ENCODE data around the gene SESTD1.
"Not testable (repeated sequence)": the region's sequence is repeated elsewhere in the genome, so short reads cannot be mapped to it uniquely, and the experiment has no call there.

The SESTD1 gene

DNA sequence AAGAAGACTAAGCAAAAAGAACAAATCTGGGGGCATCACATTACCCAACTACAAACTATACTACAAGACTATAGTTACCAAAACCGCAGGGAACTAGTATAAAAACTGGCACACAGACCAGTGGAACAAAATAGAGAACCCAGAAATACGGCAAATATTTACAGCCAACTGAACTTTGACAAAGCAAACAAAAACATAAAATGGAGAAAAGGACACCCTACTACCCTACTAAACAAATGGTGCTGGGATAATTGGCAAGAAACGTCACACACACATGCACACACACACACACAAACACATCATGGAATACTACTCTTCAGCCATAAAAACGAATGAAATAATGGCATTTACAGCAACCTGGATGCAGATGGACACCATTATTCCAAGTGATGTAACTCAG is 53.3 kb downstream of the SESTD1 start:
- H3K14ac ChIP-seq (ENCODE audit: low read length in 2 of 2) = no peak overlapping the region
- no peak overlapping the region for H2BK5ac ChIP-seq (ENCODE audit: low read depth, low read length, poor library complexity, severe bottlenecking)
- no peak overlapping the region for H3K4ac ChIP-seq (ENCODE audit: low read depth in 1 of 2, low read length in 2 of 2)
- no peak overlapping the region for H2AK5ac ChIP-seq (ENCODE audit: low read length, severe bottlenecking)
- no peak overlapping the region for H3K23ac ChIP-seq (ENCODE audit: low read length in 2 of 2)
- H2BK15ac ChIP-seq (ENCODE audit: low read depth, poor library complexity, severe bottlenecking) = no peak overlapping the region
- H4K8ac ChIP-seq (ENCODE audit: low read length) = no peak overlapping the region
- H4K91ac ChIP-seq (ENCODE audit: low read length) = no peak overlapping the region
- H3K9ac ChIP-seq (ENCODE audit: low read length) = no peak overlapping the region
- H3K79me1 ChIP-seq (replicated peaks; ENCODE audit: low read length, poor library complexity, severe bottlenecking) = peaks cover 15% of the 10 kb centered on the region
- DNase-seq = no peak
- no peak overlapping the region for H2BK12ac ChIP-seq (ENCODE audit: low read length in 2 of 2)
- 88% methylated on average over 4 of the region's 4 CpGs for WGBS
- H3K4me2 ChIP-seq (ENCODE audit: low read length, poor library complexity, severe bottlenecking) = no peak overlapping the region
- no peaks in the 10 kb centered on the region for H3K9me3 ChIP-seq (ENCODE audit: control insufficient read depth, low read length)
- no peak overlapping the region for H2BK120ac ChIP-seq (ENCODE audit: low read depth, low read length)
- H3K27ac ChIP-seq (ENCODE audit: low read length, poor library complexity, severe bottlenecking) = no peak overlapping the region
- no peaks in the 10 kb centered on the region for H3K27me3 ChIP-seq (ENCODE audit: control insufficient read depth in 1 of 2, insufficient read depth in 1 of 2, low read length in 2 of 2)
- no peaks in the 10 kb centered on the region for H3K4me1 ChIP-seq (ENCODE audit: control insufficient read depth, insufficient read depth, low read depth, low read length)
- H3K4me3 ChIP-seq (ENCODE audit: insufficient read depth in 1 of 2, low read depth in 1 of 2, low read length in 2 of 2) = no peak overlapping the region
- no peaks in the 10 kb centered on the region for H3K36me3 ChIP-seq (ENCODE audit: control insufficient read depth in 1 of 2, insufficient read depth in 2 of 2, low read depth in 1 of 2, low read length in 2 of 2)
- no peak overlapping the region for H2AFZ ChIP-seq (ENCODE audit: low read depth, low read length)
- H3K18ac ChIP-seq (ENCODE audit: low read depth in 1 of 2, low read length in 2 of 2) = no peak overlapping the region

DNA sequence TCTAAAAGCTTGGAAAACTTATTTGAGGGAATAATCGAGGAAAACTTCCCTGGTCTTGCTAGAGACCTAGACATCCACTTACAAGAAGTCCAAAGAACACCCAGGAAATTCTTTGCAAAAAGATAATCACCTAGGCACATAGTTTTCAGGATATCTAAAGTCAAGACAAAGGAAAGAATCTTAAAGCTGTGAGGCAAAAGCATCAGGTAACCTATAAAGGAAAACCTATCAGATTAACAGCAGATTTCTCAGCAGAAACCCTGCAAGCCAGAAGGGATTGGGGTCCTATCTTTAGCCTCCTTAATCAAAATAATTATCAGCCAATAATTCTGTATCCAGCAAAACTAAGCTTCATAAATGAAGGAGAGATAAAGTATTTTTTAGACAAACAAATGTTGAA is 56.4 kb downstream of the SESTD1 start:
- H2BK12ac ChIP-seq (ENCODE audit: low read length in 2 of 2); H3K14ac ChIP-seq (ENCODE audit: low read length in 2 of 2); H2BK15ac ChIP-seq (ENCODE audit: low read depth, poor library complexity, severe bottlenecking); H4K8ac ChIP-seq (ENCODE audit: low read length); H2AK5ac ChIP-seq (ENCODE audit: low read length, severe bottlenecking); H3K18ac ChIP-seq (ENCODE audit: low read depth in 1 of 2, low read length in 2 of 2); H3K36me3 ChIP-seq (ENCODE audit: control insufficient read depth in 1 of 2, insufficient read depth in 2 of 2, low read depth in 1 of 2, low read length in 2 of 2); H3K23ac ChIP-seq (ENCODE audit: low read length in 2 of 2); H3K9ac ChIP-seq (ENCODE audit: low read length); H3K4me1 ChIP-seq (ENCODE audit: control insufficient read depth, insufficient read depth, low read depth, low read length); H3K4me2 ChIP-seq (ENCODE audit: low read length, poor library complexity, severe bottlenecking); H3K4ac ChIP-seq (ENCODE audit: low read depth in 1 of 2, low read length in 2 of 2); H3K9me3 ChIP-seq (ENCODE audit: control insufficient read depth, low read length); H2AFZ ChIP-seq (ENCODE audit: low read depth, low read length); H4K91ac ChIP-seq (ENCODE audit: low read length); H2BK5ac ChIP-seq (ENCODE audit: low read depth, low read length, poor library complexity, severe bottlenecking); H3K27ac ChIP-seq (ENCODE audit: low read length, poor library complexity, severe bottlenecking); DNase-seq; H2BK120ac ChIP-seq (ENCODE audit: low read depth, low read length); H3K4me3 ChIP-seq (ENCODE audit: insufficient read depth in 1 of 2, low read depth in 1 of 2, low read length in 2 of 2); H3K27me3 ChIP-seq (ENCODE audit: control insufficient read depth in 1 of 2, insufficient read depth in 1 of 2, low read length in 2 of 2): not testable (repeated sequence)
- no CpG with 5 or more reads among the region's 1 CpG for WGBS
- peaks cover 21% of the 10 kb centered on the region for H3K79me1 ChIP-seq (replicated peaks; ENCODE audit: low read length, poor library complexity, severe bottlenecking)

DNA sequence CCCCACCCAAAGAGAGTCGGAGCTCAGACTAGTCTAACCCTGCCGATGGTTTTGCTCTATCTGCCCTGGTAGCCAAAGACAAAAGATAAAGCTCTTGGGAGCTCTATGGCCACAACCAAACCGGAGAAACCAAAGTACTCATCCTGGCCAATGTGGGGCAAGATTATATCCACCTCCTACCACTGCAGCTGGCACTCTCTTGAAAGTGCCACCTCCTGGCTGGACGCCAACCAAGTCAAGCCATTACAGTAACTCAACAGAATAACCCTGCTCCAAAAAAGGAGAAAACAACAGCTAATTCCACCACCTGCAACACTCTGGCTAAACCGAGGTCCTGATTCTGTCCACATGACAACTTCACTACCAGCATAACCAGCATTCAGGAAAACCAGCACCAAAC is 57.6 kb downstream of the SESTD1 start:
- Histone ChIP-seq H3K4me2 (ENCODE audit: low read length, poor library complexity, severe bottlenecking) (no peak overlapping the region), H3K14ac (ENCODE audit: low read length in 2 of 2) (no peak overlapping the region), H2BK5ac (ENCODE audit: low read depth, low read length, poor library complexity, severe bottlenecking) (no peak overlapping the region), H2AFZ (ENCODE audit: low read depth, low read length) (no peak overlapping the region), H3K4me1 (ENCODE audit: control insufficient read depth, insufficient read depth, low read depth, low read length) (no peaks in the 10 kb centered on the region), H2BK12ac (ENCODE audit: low read length in 2 of 2) (no peak overlapping the region), H4K8ac (ENCODE audit: low read length) (no peak overlapping the region), H3K79me1 (replicated peaks; ENCODE audit: low read length, poor library complexity, severe bottlenecking) (peaks cover 17% of the 10 kb centered on the region), H3K27me3 (ENCODE audit: control insufficient read depth in 1 of 2, insufficient read depth in 1 of 2, low read length in 2 of 2) (no peaks in the 10 kb centered on the region), H3K9me3 (ENCODE audit: control insufficient read depth, low read length) (no peaks in the 10 kb centered on the region), H3K36me3 (ENCODE audit: control insufficient read depth in 1 of 2, insufficient read depth in 2 of 2, low read depth in 1 of 2, low read length in 2 of 2) (no peaks in the 10 kb centered on the region), H3K4me3 (ENCODE audit: insufficient read depth in 1 of 2, low read depth in 1 of 2, low read length in 2 of 2) (no peak overlapping the region), H3K4ac (ENCODE audit: low read depth in 1 of 2, low read length in 2 of 2) (no peak overlapping the region), H2AK5ac (ENCODE audit: low read length, severe bottlenecking) (no peak overlapping the region), H3K27ac (ENCODE audit: low read length, poor library complexity, severe bottlenecking) (no peak overlapping the region), H2BK120ac (ENCODE audit: low read depth, low read length) (no peak overlapping the region), H2BK15ac (ENCODE audit: low read depth, poor library complexity, severe bottlenecking) (no peak overlapping the region), H3K23ac (ENCODE audit: low read length in 2 of 2) (no peak overlapping the region), H4K91ac (ENCODE audit: low read length) (no peak overlapping the region), H3K18ac (ENCODE audit: low read depth in 1 of 2, low read length in 2 of 2) (no peak overlapping the region), H3K9ac (ENCODE audit: low read length) (no peak overlapping the region)
- no peak for DNase-seq
- 93% methylated on average over 5 of the region's 5 CpGs for WGBS

DNA sequence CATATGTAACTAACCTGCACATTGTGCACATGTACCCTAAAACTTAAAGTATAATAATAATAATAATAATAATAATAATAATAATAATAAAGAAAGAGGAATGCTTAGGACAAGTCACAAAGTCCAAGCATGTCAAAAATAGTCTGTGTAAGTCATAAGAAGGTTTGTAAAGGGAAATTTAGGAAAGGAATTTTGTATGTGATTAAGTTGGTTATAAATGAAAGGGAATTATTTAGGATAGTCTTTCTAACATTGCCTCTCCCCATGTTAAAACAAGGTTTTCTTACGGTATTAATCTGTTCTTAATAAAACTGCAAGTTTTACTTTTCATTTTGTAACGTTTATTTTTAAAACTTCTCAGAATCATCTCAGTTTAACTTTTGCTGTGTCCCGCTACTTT is 62.8 kb downstream of the SESTD1 start:
- Histone ChIP-seq H3K4me1 (ENCODE audit: control insufficient read depth, insufficient read depth, low read depth, low read length) (no peaks in the 10 kb centered on the region), H2BK15ac (ENCODE audit: low read depth, poor library complexity, severe bottlenecking) (no peak overlapping the region), H3K9ac (ENCODE audit: low read length) (no peak overlapping the region), H2AFZ (ENCODE audit: low read depth, low read length) (no peak overlapping the region), H4K8ac (ENCODE audit: low read length) (no peak overlapping the region), H2BK12ac (ENCODE audit: low read length in 2 of 2) (no peak overlapping the region), H4K91ac (ENCODE audit: low read length) (no peak overlapping the region), H3K9me3 (ENCODE audit: control insufficient read depth, low read length) (no peaks in the 10 kb centered on the region), H3K36me3 (ENCODE audit: control insufficient read depth in 1 of 2, insufficient read depth in 2 of 2, low read depth in 1 of 2, low read length in 2 of 2) (no peaks in the 10 kb centered on the region), H3K4me2 (ENCODE audit: low read length, poor library complexity, severe bottlenecking) (no peak overlapping the region), H3K4me3 (ENCODE audit: insufficient read depth in 1 of 2, low read depth in 1 of 2, low read length in 2 of 2) (no peak overlapping the region), H3K4ac (ENCODE audit: low read depth in 1 of 2, low read length in 2 of 2) (no peak overlapping the region), H3K14ac (ENCODE audit: low read length in 2 of 2) (no peak overlapping the region), H2AK5ac (ENCODE audit: low read length, severe bottlenecking) (no peak overlapping the region), H3K79me1 (replicated peaks; ENCODE audit: low read length, poor library complexity, severe bottlenecking) (peaks cover 10% of the 10 kb centered on the region), H3K18ac (ENCODE audit: low read depth in 1 of 2, low read length in 2 of 2) (no peak overlapping the region), H3K23ac (ENCODE audit: low read length in 2 of 2) (no peak overlapping the region), H3K27ac (ENCODE audit: low read length, poor library complexity, severe bottlenecking) (no peak overlapping the region), H2BK120ac (ENCODE audit: low read depth, low read length) (no peak overlapping the region), H3K27me3 (ENCODE audit: control insufficient read depth in 1 of 2, insufficient read depth in 1 of 2, low read length in 2 of 2) (no peaks in the 10 kb centered on the region), H2BK5ac (ENCODE audit: low read depth, low read length, poor library complexity, severe bottlenecking) (no peak overlapping the region)
- DNase-seq = no peak
- WGBS = 81% methylated on average over 3 of the region's 3 CpGs
